ENCODE data around the gene GPBAR1.

GRCh38 chr2:218249691-218250090 lies 11.1 kb upstream of the GPBAR1 start:
- TF ChIP-seq CTCF (IDR thresholded peaks at IDR 0.05) (no peak), POLR2A (IDR thresholded peaks at IDR 0.05) (no peak)

All from esophagus squamous epithelium (tissue), 4 donors.